H9 (cell line): ENCODE results near the gene IL36RN. TPM values are rescaled to one million over a fixed set of nuclear protein-coding genes. Genes with fewer than 3 reads are reported as not detected.

Source experiments
- DNase-seq: peaks from one replicate; pipeline ENCODE4 v3.0.0-alpha.2; 2017
- H2AFZ ChIP-seq: one replicate; pipeline ENCODE4 v1.6.1; 2013; ENCODE audit warnings: mild to moderate bottlenecking, low read length, control low read depth, moderate library complexity
- H2AK5ac ChIP-seq: 2 replicates; pipeline ENCODE4 v1.6.1; 2013; ENCODE audit warnings: low read length, control low read depth, mixed read lengths; ENCODE audit not compliant: insufficient read length
- H2BK120ac ChIP-seq: one replicate; pipeline ENCODE4 v1.6.1; 2013; ENCODE audit warnings: low read depth, mild to moderate bottlenecking, low read length, control low read depth, inconsistent platforms; ENCODE audit not compliant: poor library complexity, severe bottlenecking
- H2BK12ac ChIP-seq: 2 replicates; pipeline ENCODE4 v1.6.1; 2013; ENCODE audit warnings: low read length, control low read depth, mixed read lengths, low read depth; ENCODE audit not compliant: insufficient read length
- H2BK15ac ChIP-seq: 2 replicates; pipeline ENCODE4 v1.6.1; 2013; ENCODE audit warnings: low read depth, low read length, control low read depth
- H2BK20ac ChIP-seq: one replicate; pipeline ENCODE4 v1.6.1; 2013; ENCODE audit warnings: low read depth, mild to moderate bottlenecking, low read length, control low read depth, inconsistent platforms; ENCODE audit not compliant: poor library complexity, severe bottlenecking
- H2BK5ac ChIP-seq: 2 replicates; pipeline ENCODE4 v1.6.1; 2013; ENCODE audit warnings: low read length, control low read depth, mixed read lengths; ENCODE audit not compliant: insufficient read length
- H3K14ac ChIP-seq: 2 replicates; pipeline ENCODE4 v1.6.1; 2013; ENCODE audit warnings: low read length, control low read depth; ENCODE audit not compliant: insufficient read depth
- H3K18ac ChIP-seq: 2 replicates; pipeline ENCODE4 v1.6.1; 2013; ENCODE audit warnings: low read depth, mild to moderate bottlenecking, mixed read lengths, low read length, control low read depth; ENCODE audit not compliant: insufficient read length
- H3K23ac ChIP-seq: 2 replicates; pipeline ENCODE4 v1.6.1; 2013; ENCODE audit warnings: low read length, control low read depth, mixed read lengths, low read depth; ENCODE audit not compliant: insufficient read length
- H3K23me2 ChIP-seq: 2 replicates; pipeline ENCODE4 v1.6.1; 2013; ENCODE audit warnings: low read depth, mild to moderate bottlenecking, mixed read lengths, low read length, control low read depth; ENCODE audit not compliant: insufficient read length, poor library complexity, severe bottlenecking
- H3K27ac ChIP-seq: 2 replicates; pipeline ENCODE4 v1.5.1; 2013; ENCODE audit warnings: low read length, control low read depth, mixed read lengths, low read depth; ENCODE audit not compliant: insufficient read length
- H3K27me3 ChIP-seq: 2 replicates; pipeline ENCODE4 v1.6.1; 2013; ENCODE audit warnings: low read length, control low read depth, inconsistent platforms; ENCODE audit not compliant: insufficient read depth
- H3K4ac ChIP-seq: 2 replicates; pipeline ENCODE4 v1.6.1; 2013; ENCODE audit warnings: low read depth, mild to moderate bottlenecking, control low read depth, inconsistent platforms, low read length, moderate library complexity
- H3K4me1 ChIP-seq: 2 replicates; pipeline ENCODE4 v1.6.1; 2013; ENCODE audit warnings: low read length, control low read depth, inconsistent platforms; ENCODE audit not compliant: insufficient read depth
- H3K4me2 ChIP-seq: 2 replicates; pipeline ENCODE4 v1.6.1; 2013; ENCODE audit warnings: low read length, control low read depth, mixed read lengths; ENCODE audit not compliant: insufficient read length, insufficient read depth
- H3K56ac ChIP-seq: 2 replicates; pipeline ENCODE4 v1.6.1; 2013; ENCODE audit warnings: low read depth, mild to moderate bottlenecking, mixed read lengths, low read length, control low read depth; ENCODE audit not compliant: insufficient read length
- H3K79me1 ChIP-seq: 2 replicates; pipeline ENCODE4 v1.6.1; 2013; ENCODE audit warnings: low read depth, mild to moderate bottlenecking, moderate library complexity, low read length, control low read depth, inconsistent platforms; ENCODE audit not compliant: insufficient read depth, poor library complexity, severe bottlenecking
- H3K79me2 ChIP-seq: 2 replicates; pipeline ENCODE4 v1.6.1; 2013; ENCODE audit warnings: low read length, control low read depth, inconsistent platforms; ENCODE audit not compliant: insufficient read depth
- H3K9ac ChIP-seq: 2 replicates; pipeline ENCODE4 v1.6.1; 2013; ENCODE audit warnings: low read length, control low read depth, mixed read lengths; ENCODE audit not compliant: insufficient read length; ENCODE audit errors: extremely low read depth
- H3K9me3 ChIP-seq: one replicate; pipeline ENCODE4 v1.6.1; 2013; ENCODE audit warnings: low read depth, low read length, inconsistent platforms; ENCODE audit not compliant: control insufficient read depth
- H3T11ph ChIP-seq: one replicate; pipeline ENCODE4 v1.6.1; 2013; ENCODE audit warnings: mild to moderate bottlenecking, low read length, control low read depth, inconsistent platforms
- H4K20me1 ChIP-seq: one replicate; pipeline ENCODE4 v1.6.1; 2013; ENCODE audit not compliant: control insufficient read depth, insufficient read length, insufficient read depth
- H4K5ac ChIP-seq: 2 replicates; pipeline ENCODE4 v1.6.1; 2013; ENCODE audit warnings: low read depth, mild to moderate bottlenecking, mixed read lengths, low read length, control low read depth; ENCODE audit not compliant: insufficient read length
- H4K8ac ChIP-seq: replicated peaks from 2 replicates; pipeline ENCODE4 v1.6.1; 2013; ENCODE audit warnings: low read length, control low read depth, mixed read lengths, low read depth; ENCODE audit not compliant: insufficient read length
- H4K91ac ChIP-seq: 2 replicates; pipeline ENCODE4 v1.6.1; 2013; ENCODE audit warnings: low read depth, mild to moderate bottlenecking, moderate library complexity, mixed read lengths, low read length, control low read depth; ENCODE audit not compliant: insufficient read length
- H3K27ac Mint-ChIP-seq, 3 experiments: 2 replicates in 2 of 3; 3 replicates in 1 of 3; pipeline ENCODE4 v1.8.0; 2020 to 2021; ENCODE audit warnings: mixed read lengths in 3 of 3, mild to moderate bottlenecking in 1 of 3, moderate library complexity in 1 of 3
- H3K27me3 Mint-ChIP-seq: 2 replicates; pipeline ENCODE4 v1.8.0; 2021; ENCODE audit warnings: low read depth, mild to moderate bottlenecking, moderate library complexity, mixed read lengths
- H3K36me3 Mint-ChIP-seq, 3 experiments: 2 replicates in 2 of 3; 3 replicates in 1 of 3; pipeline ENCODE4 v1.8.0; 2020 to 2021; ENCODE audit warnings: low read depth in 3 of 3, mixed read lengths in 3 of 3; ENCODE audit not compliant: insufficient read depth in 1 of 3
- H3K4me1 Mint-ChIP-seq, 2 experiments: 2 replicates each; pipeline ENCODE4 v1.8.0; 2020; ENCODE audit warnings: mixed read lengths in 2 of 2
- H3K4me3 Mint-ChIP-seq, 2 experiments: 2 replicates in 1 of 2; 3 replicates in 1 of 2; pipeline ENCODE4 v1.8.0; 2020 to 2021; ENCODE audit warnings: mild to moderate bottlenecking in 2 of 2, mixed read lengths in 2 of 2, moderate library complexity in 1 of 2
- H3K9me3 Mint-ChIP-seq, 2 experiments: 2 replicates in 1 of 2; 3 replicates in 1 of 2; pipeline ENCODE4 v1.8.0; 2020; ENCODE audit warnings: mild to moderate bottlenecking in 2 of 2, mixed read lengths in 2 of 2, moderate library complexity in 1 of 2
- CTCF ChIP-seq: fragments of 200-600 bp; sonication (generic); conservative IDR thresholded peaks from 3 replicates; pipeline ENCODE4 v1.8.0; 2021; ENCODE audit warnings: antibody characterized with exemption, mild to moderate bottlenecking
- WGBS: extraction: QIAGEN DNeasy Blood & Tissue Kit; methylation state at CpG from one replicate; pipeline ENCODE4 v1.1.7; 2013; ENCODE audit warnings: missing lambda C conversion rate, low lambda C conversion rate, mixed read lengths; ENCODE audit not compliant: insufficient read length; ENCODE audit errors: extremely low coverage; 5-methylcytosine and 5-hydroxymethylcytosine counted together
- total RNA-seq: library from RNA; stranded (reverse); gene quantifications from 2 replicates; pipeline ENCODE4 v1.2.1, GENCODE V29; 2021

Gene IL36RN
- total RNA-seq, 1 experiment from 2014 or later = not detected

- Histone ChIP-seq H3K79me1 (no peaks in the 10 kb centered on the region), H4K91ac (no peak overlapping the region), H3K9ac (no peak overlapping the region), H2AFZ (no peak overlapping the region), H4K8ac (no peak overlapping the region), H3K79me2 (no peaks in the 10 kb centered on the region), H4K20me1 (no peaks in the 10 kb centered on the region), H3K4me2 (no peak overlapping the region), H3K18ac (no peak overlapping the region), H3K4me1 (peaks cover 5% of the 10 kb centered on the region; the same call in 1 of the 2 replicates), H3K4ac (no peak overlapping the region), H3T11ph (no peak overlapping the region), H3K23me2 (no peaks in the 10 kb centered on the region), H2BK12ac (no peak overlapping the region), H2BK5ac (no peak overlapping the region), H3K56ac (no peak overlapping the region), H2BK15ac (no peak overlapping the region), H2BK120ac (no peak overlapping the region), H2AK5ac (no peak overlapping the region), H3K27ac (no peak overlapping the region), H3K14ac (no peak overlapping the region), H2BK20ac (no peak overlapping the region), H3K9me3 (no peaks in the 10 kb centered on the region), H3K27me3 (no peaks in the 10 kb centered on the region), H4K5ac (no peak overlapping the region), H3K23ac (no peak overlapping the region)
- no peak for TF ChIP-seq CTCF
- Mint-ChIP-seq H3K27ac (no peak overlapping the region), H3K4me1 (no peaks in the 10 kb centered on the region), H3K4me3 (no peak overlapping the region), H3K27me3 (no peaks in the 10 kb centered on the region), H3K9me3 (peaks cover 0 to 2% of the 10 kb centered on the region in 2 experiments; a peak in 1 of 5 replicates), H3K36me3 (no peaks in the 10 kb centered on the region)
- no CpG with 5 or more reads among the region's 8 CpGs for WGBS
- DNase-seq = no peak
Observed at GRCh38 chr2:113112441-113112840, 53.4 kb downstream of the IL36RN start.
